ENCODE measurements around the gene GPR37L1. TPM values are rescaled to one million over a fixed set of nuclear protein-coding genes. Genes with fewer than 3 reads are reported as not detected.

Gene GPR37L1, protein sequence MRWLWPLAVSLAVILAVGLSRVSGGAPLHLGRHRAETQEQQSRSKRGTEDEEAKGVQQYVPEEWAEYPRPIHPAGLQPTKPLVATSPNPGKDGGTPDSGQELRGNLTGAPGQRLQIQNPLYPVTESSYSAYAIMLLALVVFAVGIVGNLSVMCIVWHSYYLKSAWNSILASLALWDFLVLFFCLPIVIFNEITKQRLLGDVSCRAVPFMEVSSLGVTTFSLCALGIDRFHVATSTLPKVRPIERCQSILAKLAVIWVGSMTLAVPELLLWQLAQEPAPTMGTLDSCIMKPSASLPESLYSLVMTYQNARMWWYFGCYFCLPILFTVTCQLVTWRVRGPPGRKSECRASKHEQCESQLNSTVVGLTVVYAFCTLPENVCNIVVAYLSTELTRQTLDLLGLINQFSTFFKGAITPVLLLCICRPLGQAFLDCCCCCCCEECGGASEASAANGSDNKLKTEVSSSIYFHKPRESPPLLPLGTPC
- total RNA-seq (2022) (0.12 and 0.22 TPM in 2 replicates), Bru-seq, nascent RNA (percentile 10 among the genes with signal in this experiment), BruChase-seq, experiment 1, labeled RNA remaining after a 6-hour chase (percentile 26 among the genes with signal in this experiment), BruChase-seq, experiment 2, labeled RNA remaining after a 2-hour chase (percentile 24 among the genes with signal in this experiment)
- long read RNA-seq = 0 reads

DNA sequence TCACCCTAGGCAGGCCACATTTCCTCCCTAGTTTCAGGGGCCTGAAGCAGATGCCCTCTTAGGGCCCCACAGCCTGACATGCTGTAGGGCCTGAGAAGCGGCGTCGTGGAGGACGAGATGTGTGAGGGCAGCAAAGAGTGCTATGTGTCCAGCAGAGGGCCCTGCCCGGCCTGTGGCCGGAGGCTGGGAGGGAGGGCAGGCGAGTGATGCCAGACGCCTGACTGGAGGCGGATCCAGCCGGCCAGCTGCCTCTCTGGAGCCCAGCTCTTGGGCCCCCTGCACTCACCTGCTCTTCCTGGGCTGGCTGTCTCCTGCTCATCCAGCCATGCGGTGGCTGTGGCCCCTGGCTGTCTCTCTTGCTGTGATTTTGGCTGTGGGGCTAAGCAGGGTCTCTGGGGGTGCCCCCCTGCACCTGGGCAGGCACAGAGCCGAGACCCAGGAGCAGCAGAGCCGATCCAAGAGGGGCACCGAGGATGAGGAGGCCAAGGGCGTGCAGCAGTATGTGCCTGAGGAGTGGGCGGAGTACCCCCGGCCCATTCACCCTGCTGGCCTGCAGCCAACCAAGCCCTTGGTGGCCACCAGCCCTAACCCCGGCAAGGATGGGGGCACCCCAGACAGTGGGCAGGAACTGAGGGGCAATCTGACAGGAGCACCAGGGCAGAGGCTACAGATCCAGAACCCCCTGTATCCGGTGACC is at the start of gene GPR37L1:
Gene GPR37L1 (plus strand): TSS at position 279 of the 697 bp plus-strand sequence. CDS start 47 bp downstream, at position 326.
- CTCF ChIA-PET = interaction anchor here (0.7 to 3.2 kb wide), 5 partner anchors 12 to 123 kb away, joined by 4 to 9 read pairs (median 4); no protein-coding TSS in a partner anchor
- Mint-ChIP-seq H3K36me3 (ENCODE audit: insufficient read depth, unreplicated experiment) (no peaks in the 10 kb centered on the region), H3K9me3 (ENCODE audit: low read depth, unreplicated experiment) (no peaks in the 10 kb centered on the region), H3K27me3 (ENCODE audit: unreplicated experiment) (peaks cover 20% of the 10 kb centered on the region), H3K4me3 (ENCODE audit: low read depth, unreplicated experiment) (no peak within 1 kb of the TSS), H3K4me1 (ENCODE audit: low read depth, unreplicated experiment) (peaks cover 14% of the 10 kb centered on the region), H3K27ac (ENCODE audit: unreplicated experiment) (peak within 1 kb of the TSS; percentile 11)
- BruUV-seq (replicated peaks) = no TSS peak
- intact Hi-C loops (cut with micrococcal nuclease; ENCODE audit: unreplicated experiment) = loop anchor here (1.0 kb wide), 1 partner anchor 139 kb away; no protein-coding TSS in a partner anchor
- TF ChIP-seq CTCF (IDR thresholded peaks at IDR 0.05; ENCODE audit: unreplicated experiment) = peak; percentile 72
- peak; percentile 79 for DNase-seq

DNA sequence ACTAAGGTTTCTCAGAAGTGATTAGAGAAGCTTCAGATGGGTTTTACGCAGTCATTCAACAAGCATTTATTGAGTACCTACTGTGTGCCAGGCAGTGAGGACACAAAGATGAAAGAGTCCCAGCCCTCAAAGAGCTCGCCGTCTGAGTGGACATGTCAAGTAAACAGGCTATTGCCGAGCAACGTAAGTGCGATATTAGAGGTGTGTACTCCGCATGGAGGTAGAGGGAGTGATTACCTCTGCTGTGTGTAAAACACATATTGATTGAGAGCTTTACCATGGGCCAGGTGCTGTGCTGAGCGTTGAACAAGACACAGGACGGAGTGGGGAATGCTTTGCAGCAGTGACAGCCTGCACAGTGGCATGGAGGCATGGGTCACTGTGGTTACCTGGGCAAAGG is 49.5 kb upstream of the GPR37L1 start:
- CTCF ChIA-PET = no interaction called here
- H3K9me3 Mint-ChIP-seq (ENCODE audit: low read depth, unreplicated experiment) = no peaks in the 10 kb centered on the region
- no peak for TF ChIP-seq CTCF (IDR thresholded peaks at IDR 0.05; ENCODE audit: unreplicated experiment)
- H3K4me1 Mint-ChIP-seq (ENCODE audit: low read depth, unreplicated experiment) = peaks cover 49% of the 10 kb centered on the region
- no peak for DNase-seq
- intact Hi-C loops (cut with micrococcal nuclease; ENCODE audit: unreplicated experiment) = no loop called here
- no peak overlapping the region for H3K27ac Mint-ChIP-seq (ENCODE audit: unreplicated experiment)
- H3K4me3 Mint-ChIP-seq (ENCODE audit: low read depth, unreplicated experiment) = no peak overlapping the region
- no TSS peak for BruUV-seq (replicated peaks)
- no peaks in the 10 kb centered on the region for H3K27me3 Mint-ChIP-seq (ENCODE audit: unreplicated experiment)
- H3K36me3 Mint-ChIP-seq (ENCODE audit: insufficient read depth, unreplicated experiment) = peaks cover 4% of the 10 kb centered on the region

GRCh38 chr1:202074985-202075384 is 47.7 kb upstream of the GPR37L1 start:
- BruUV-seq (replicated peaks) = no TSS peak
- intact Hi-C loops (cut with micrococcal nuclease; ENCODE audit: unreplicated experiment) = no loop called here
- no peak for TF ChIP-seq CTCF (IDR thresholded peaks at IDR 0.05; ENCODE audit: unreplicated experiment)
- peaks cover 42% of the 10 kb centered on the region for H3K4me1 Mint-ChIP-seq (ENCODE audit: low read depth, unreplicated experiment)
- peaks cover 4% of the 10 kb centered on the region for H3K36me3 Mint-ChIP-seq (ENCODE audit: insufficient read depth, unreplicated experiment)
- no peaks in the 10 kb centered on the region for H3K27me3 Mint-ChIP-seq (ENCODE audit: unreplicated experiment)
- H3K9me3 Mint-ChIP-seq (ENCODE audit: low read depth, unreplicated experiment) = no peaks in the 10 kb centered on the region
- CTCF ChIA-PET = interaction anchor here (0.6 kb wide), 3 partner anchors 16 to 121 kb away, joined by 3 to 5 read pairs (median 4); no protein-coding TSS in a partner anchor
- no peak for DNase-seq
- no peak overlapping the region for H3K27ac Mint-ChIP-seq (ENCODE audit: unreplicated experiment)
- H3K4me3 Mint-ChIP-seq (ENCODE audit: low read depth, unreplicated experiment) = no peak overlapping the region

- no peak for TF ChIP-seq CTCF (IDR thresholded peaks at IDR 0.05; ENCODE audit: unreplicated experiment)
- Mint-ChIP-seq H3K4me3 (ENCODE audit: low read depth, unreplicated experiment) (no peak overlapping the region), H3K27me3 (ENCODE audit: unreplicated experiment) (no peaks in the 10 kb centered on the region), H3K9me3 (ENCODE audit: low read depth, unreplicated experiment) (no peaks in the 10 kb centered on the region), H3K4me1 (ENCODE audit: low read depth, unreplicated experiment) (peaks cover 38% of the 10 kb centered on the region), H3K27ac (ENCODE audit: unreplicated experiment) (no peak overlapping the region), H3K36me3 (ENCODE audit: insufficient read depth, unreplicated experiment) (peaks cover 4% of the 10 kb centered on the region)
- intact Hi-C loops (cut with micrococcal nuclease; ENCODE audit: unreplicated experiment) = no loop called here
- no peak for DNase-seq
- BruUV-seq (replicated peaks) = no TSS peak
- CTCF ChIA-PET = no interaction called here
Observed at GRCh38 chr1:202075389-202075788, 47.3 kb upstream of the GPR37L1 start.
